Measurements from ENCODE around the gene BCR. TPM values are rescaled to one million over a fixed set of nuclear protein-coding genes. Genes with fewer than 3 reads are reported as not detected.
"Not testable (repeated sequence)": the region's sequence is repeated elsewhere in the genome, so short reads cannot be mapped to it uniquely, and the experiment has no call there.

The BCR gene
- total and polyA plus RNA-seq, 2 of the 13 experiments (the other 11 are each of a cell fraction or from before 2014, with no cell fraction given): 19.9 to 33.6 TPM

- H3K4me3 ChIP-seq (replicated peaks in 1 of 3; ENCODE audit: insufficient read depth in 1 of 3, low read depth in 2 of 3, low read length in 3 of 3); ATAC-seq; H2AFZ ChIP-seq (ENCODE audit: low read length); H4K20me1 ChIP-seq (ENCODE audit: insufficient read depth, low read length); H3K9me3 ChIP-seq (ENCODE audit: low read length); intact Hi-C loops (cut with micrococcal nuclease; ENCODE audit: unreplicated experiment); POLR2A ChIA-PET; DNase-seq (ENCODE audit: low spot score); H3K4me1 ChIP-seq (ENCODE audit: insufficient read depth, low read length); FAIRE-seq; H3K27me3 ChIP-seq (ENCODE audit: control insufficient read depth in 1 of 2, insufficient read depth in 2 of 2, low read length in 2 of 2); H3K79me2 ChIP-seq (ENCODE audit: insufficient read depth, low read length); H3K27ac ChIP-seq (ENCODE audit: extremely low read length, insufficient read depth, low read length); H3K9ac ChIP-seq (ENCODE audit: insufficient read depth, low read depth, low read length); CTCF ChIA-PET (ENCODE audit: low intra/inter-chr PET ratio, low total read pairs); BruUV-seq (replicated peaks); H3K36me3 ChIP-seq (replicated peaks in 1 of 2; ENCODE audit: control insufficient read depth in 1 of 2, insufficient read depth in 2 of 2, low read length in 2 of 2); H3K4me2 ChIP-seq (ENCODE audit: low read depth, low read length); in situ Hi-C loops (cut with HindIII; ENCODE audit: extremely low pct_ligation_motif_present, low pct_unique_long_range_greater_than_20kb): not testable (repeated sequence)
- 98% methylated on average over 18 of the region's 18 CpGs for WGBS (ENCODE audit: low lambda C conversion rate)
These were observed 131.5 kb downstream of the BCR start for GRCh38 chr22:23311635-23312420.

DNA sequence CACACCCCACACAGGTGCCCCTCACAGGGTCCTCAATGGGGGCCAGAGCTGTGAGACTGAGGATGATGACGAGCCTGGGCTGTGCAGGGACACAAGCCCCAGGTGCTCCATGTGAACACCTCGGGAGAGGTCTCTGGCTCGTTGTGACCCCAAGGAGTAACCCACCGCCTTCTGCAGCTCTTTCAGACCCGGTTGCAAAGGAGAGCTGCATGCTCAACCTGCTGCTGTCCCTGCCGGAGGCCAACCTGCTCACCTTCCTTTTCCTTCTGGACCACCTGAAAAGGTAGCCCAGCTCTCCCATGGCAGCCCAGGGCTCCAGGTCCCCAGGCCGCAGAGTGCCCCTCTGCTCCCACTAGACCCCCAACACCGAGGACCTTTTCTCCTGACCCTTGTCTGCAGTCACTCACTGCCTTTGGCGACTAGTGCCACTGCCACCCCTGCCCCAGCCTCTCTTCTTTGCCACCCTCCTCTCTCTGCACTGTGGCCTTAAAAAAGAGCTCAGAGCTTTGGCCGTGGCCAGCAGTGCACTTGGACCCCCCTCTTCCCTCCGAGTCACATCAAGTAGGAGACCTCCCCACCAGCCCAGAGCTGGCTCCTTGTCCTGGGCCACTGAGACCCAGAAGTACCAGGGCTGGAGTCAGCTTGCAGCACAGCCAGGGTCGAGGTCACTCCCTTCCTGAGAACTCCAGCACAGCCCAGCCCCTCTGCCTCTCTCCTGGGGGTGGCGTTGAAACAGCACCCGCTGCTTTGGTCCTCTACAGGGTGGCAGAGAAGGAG is 133.7 kb downstream of the BCR start:
- no peak for DNase-seq (ENCODE audit: low spot score)
- ATAC-seq: no peak; the same call in 1 of the 3 replicates
- Histone ChIP-seq H3K4me1 (ENCODE audit: insufficient read depth, low read length) (no peaks in the 10 kb centered on the region), H3K4me3 (replicated peaks in 1 of 3; ENCODE audit: insufficient read depth in 1 of 3, low read depth in 2 of 3, low read length in 3 of 3) (no peak overlapping the region), H3K79me2 (ENCODE audit: insufficient read depth, low read length) (no peaks in the 10 kb centered on the region), H3K9me3 (ENCODE audit: low read length) (no peaks in the 10 kb centered on the region), H2AFZ (ENCODE audit: low read length) (no peak overlapping the region), H3K9ac (ENCODE audit: insufficient read depth, low read depth, low read length) (no peak overlapping the region), H3K27ac (ENCODE audit: extremely low read length, insufficient read depth, low read length) (no peak overlapping the region), H3K27me3 (ENCODE audit: control insufficient read depth in 1 of 2, insufficient read depth in 2 of 2, low read length in 2 of 2) (no peaks in the 10 kb centered on the region), H3K36me3 (replicated peaks in 1 of 2; ENCODE audit: control insufficient read depth in 1 of 2, insufficient read depth in 2 of 2, low read length in 2 of 2) (peaks cover 3 to 4% of the 10 kb centered on the region in 2 experiments; a peak in 2 of 5 replicates), H4K20me1 (ENCODE audit: insufficient read depth, low read length) (no peaks in the 10 kb centered on the region), H3K4me2 (ENCODE audit: low read depth, low read length) (no peak overlapping the region)
- no TSS peak for BruUV-seq (replicated peaks)
- POLR2A ChIA-PET: no interaction called here
- intact Hi-C loops (cut with micrococcal nuclease; ENCODE audit: unreplicated experiment): no loop called here
- FAIRE-seq: no peak
- in situ Hi-C loops (cut with HindIII; ENCODE audit: extremely low pct_ligation_motif_present, low pct_unique_long_range_greater_than_20kb): no loop called here
- CTCF ChIA-PET (ENCODE audit: low intra/inter-chr PET ratio, low total read pairs): no interaction called here
- TF ChIP-seq MAFF (IDR thresholded peaks at IDR 0.05; ENCODE audit: low read depth, low read length): no peak
- no peak for TF ChIP-seq CBX2 (IDR thresholded peaks at IDR 0.05; ENCODE audit: low read depth, low read length)
- TF ChIP-seq CBX2 (CRISPR knock-in tag; IDR thresholded peaks at IDR 0.05; ENCODE audit: low read depth): no peak
- TF ChIP-seq ZNF589 (CRISPR knock-in tag; conservative IDR thresholded peaks at IDR 0.05): no peak
- no peak for TF ChIP-seq MTA3 (CRISPR knock-in tag; IDR thresholded peaks at IDR 0.05)
- WGBS (ENCODE audit: low lambda C conversion rate): 97% methylated on average over 10 of the region's 14 CpGs
